AG04449 (cell line): Measurements from ENCODE around the gene VAV2.

Source experiments
- CTCF ChIA-PET: fragments of 350-600 bp; formaldehyde crosslinking; extraction: SDS; loops from one replicate; lab custom pipeline; 2021; ENCODE audit warnings: antibody characterized with exemption; lab: Yijun Ruan, JAX
- POLR2A ChIA-PET: fragments of 400-600, 350-600 bp; formaldehyde crosslinking; extraction: SDS; loops from one replicate; lab custom pipeline; 2020; ENCODE audit warnings: antibody characterized with exemption, inconsistent platforms; lab: Yijun Ruan, JAX
- DNase-seq: peaks from one replicate; pipeline ENCODE4 v3.0.0-alpha.2; 2010; ENCODE audit warnings: low read depth, low spot score
- H3K4me3 ChIP-seq: 2 replicates; pipeline ENCODE4 v1.5.1; 2011; ENCODE audit warnings: low read depth, mild to moderate bottlenecking, control low read depth, low read length
- CTCF ChIP-seq: IDR thresholded peaks from one replicate; pipeline ENCODE4 v1.5.1; 2011; ENCODE audit warnings: mild to moderate bottlenecking, moderate library complexity, low read length, control low read depth, inconsistent platforms; ENCODE audit not compliant: insufficient read depth; ENCODE audit errors: missing control alignments

The VAV2 gene

GRCh38 chr9:133809335-133809734, 182.8 kb downstream of the VAV2 start:
- no peak overlapping the region for H3K4me3 ChIP-seq
- DNase-seq = no peak
- CTCF ChIA-PET = no interaction called here
- no peak for TF ChIP-seq CTCF
- POLR2A ChIA-PET = no interaction called here

DNA sequence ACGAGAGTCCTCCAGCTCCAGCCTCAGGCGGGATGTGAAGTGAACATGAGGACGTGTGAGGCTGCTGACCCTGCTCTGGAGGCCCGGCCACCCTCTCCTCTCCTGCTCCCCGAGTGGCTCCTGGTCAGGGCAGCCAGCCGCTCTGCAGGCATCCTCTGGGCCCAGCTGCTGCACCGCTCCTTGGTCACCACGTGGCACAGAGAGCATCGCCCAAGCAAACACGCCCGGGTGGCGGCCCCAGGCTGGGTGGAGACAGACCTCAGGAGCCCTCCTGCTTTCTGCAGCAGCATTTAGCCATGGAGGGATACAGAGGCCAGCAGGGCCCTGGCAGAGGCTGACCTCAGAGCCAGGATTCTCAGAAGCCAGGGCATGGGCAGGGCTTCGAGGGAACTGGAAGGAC, 184.3 kb downstream of the VAV2 start:
- no peak for DNase-seq
- no peak overlapping the region for H3K4me3 ChIP-seq
- CTCF ChIA-PET = interaction anchor here (5.8 kb wide), 1 partner anchor 187 kb away, joined by 38 read pairs; no protein-coding TSS in a partner anchor
- POLR2A ChIA-PET = no interaction called here
- no peak for TF ChIP-seq CTCF

GRCh38 chr9:133807037-133807436, 185.1 kb downstream of the VAV2 start:
- POLR2A ChIA-PET = no interaction called here
- no peak for DNase-seq
- H3K4me3 ChIP-seq = no peak overlapping the region
- CTCF ChIA-PET = interaction anchor here (5.8 kb wide), 1 partner anchor 188 kb away, joined by 38 read pairs; no protein-coding TSS in a partner anchor
- TF ChIP-seq CTCF = no peak

GRCh38 chr9:133806623-133807010, 185.5 kb downstream of the VAV2 start:
- TF ChIP-seq CTCF = no peak
- POLR2A ChIA-PET = no interaction called here
- no peak for DNase-seq
- CTCF ChIA-PET = interaction anchor here (5.8 kb wide), 1 partner anchor 188 kb away, joined by 38 read pairs; no protein-coding TSS in a partner anchor
- H3K4me3 ChIP-seq = no peak overlapping the region

GRCh38 chr9:133805876-133806622, 186.1 kb downstream of the VAV2 start:
- POLR2A ChIA-PET = no interaction called here
- CTCF ChIA-PET = interaction anchor here (1.0 to 5.8 kb wide), 4 partner anchors 14 to 189 kb away, joined by 3 to 38 read pairs (median 3); no protein-coding TSS in a partner anchor
- TF ChIP-seq CTCF = no peak
- H3K4me3 ChIP-seq = no peak overlapping the region
- no peak for DNase-seq

DNA sequence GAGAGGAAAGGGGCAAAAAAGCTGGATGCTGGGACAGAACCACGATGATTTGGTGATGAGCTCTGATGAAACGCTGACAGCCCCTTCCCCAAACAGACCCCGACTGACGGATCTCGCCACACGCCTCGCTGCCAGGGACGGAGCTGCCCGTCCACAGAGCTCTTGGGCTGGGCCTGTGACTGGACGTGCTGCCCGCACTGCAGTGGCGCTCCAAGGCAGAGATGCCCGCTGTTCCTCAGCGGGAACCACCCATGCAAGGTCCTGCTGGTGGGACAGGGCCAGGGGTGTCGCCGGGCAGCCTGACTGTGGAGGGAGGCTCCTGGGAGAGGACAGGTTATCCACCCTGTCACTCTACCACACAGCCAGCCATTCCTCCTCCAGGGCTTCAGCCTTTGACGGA, 187.9 kb downstream of the VAV2 start:
- ChIA-PET POLR2A (interaction anchor here (1.2 kb wide), 1 partner anchor 12 kb away, joined by 3 read pairs; no protein-coding TSS in a partner anchor), CTCF (interaction anchor here (1.2 to 5.8 kb wide), 4 partner anchors 10 to 190 kb away, joined by 3 to 38 read pairs (median 12); no protein-coding TSS in a partner anchor)
- no peak for DNase-seq
- no peak overlapping the region for H3K4me3 ChIP-seq
- TF ChIP-seq CTCF = no peak
